CD4-positive, alpha-beta T cell treated with Interleukin-1 beta for 1 hour (primary cell): ENCODE measurements around the gene AGBL2.
A peak's percentile ranks its signal among the peaks of the same experiment; 100 is the strongest.
"Not testable (repeated sequence)": the region's sequence is repeated elsewhere in the genome, so short reads cannot be mapped to it uniquely, and the experiment has no call there.

Experiments used
- DNase-seq, 2 donors: peaks; one replicate each; pipeline ENCODE4 v3.0.0-alpha.2; 2020 to 2022

AGBL2 gene

GRCh38 chr11:47688111-47688510 lies 27.1 kb downstream of the AGBL2 start:
- DNase-seq: no peak

- not testable (repeated sequence) for DNase-seq
Observed at GRCh38 chr11:47686704-47687103, 28.5 kb downstream of the AGBL2 start.

GRCh38 chr11:47686151-47686550 lies 29.0 kb downstream of the AGBL2 start:
- no peak for DNase-seq

- no peak for DNase-seq
Observed at GRCh38 chr11:47675851-47676250, 39.3 kb downstream of the AGBL2 start.

GRCh38 chr11:47672283-47672730 lies 42.9 kb downstream of the AGBL2 start:
- DNase-seq: no peak

GRCh38 chr11:47669856-47670255 lies 45.3 kb downstream of the AGBL2 start:
- no peak for DNase-seq

GRCh38 chr11:47668665-47669064 lies 46.5 kb downstream of the AGBL2 start:
- DNase-seq: no peak

- DNase-seq: no peak
Observed at GRCh38 chr11:47667555-47667954, 47.6 kb downstream of the AGBL2 start.

- DNase-seq: no peak
Observed at GRCh38 chr11:47667135-47667534, 48.0 kb downstream of the AGBL2 start.

GRCh38 chr11:47664936-47665335 lies 50.2 kb downstream of the AGBL2 start:
- not testable (repeated sequence) for DNase-seq

- DNase-seq: no peak
Observed at GRCh38 chr11:47661245-47661644, 53.9 kb downstream of the AGBL2 start.

GRCh38 chr11:47659276-47659675 lies 55.9 kb downstream of the AGBL2 start:
- DNase-seq: no peak

GRCh38 chr11:47656260-47656885 lies 58.8 kb downstream of the AGBL2 start:
- no peak for DNase-seq

GRCh38 chr11:47651818-47652469 lies 63.2 kb downstream of the AGBL2 start:
- no peak for DNase-seq

GRCh38 chr11:47649276-47649675 lies 65.9 kb downstream of the AGBL2 start:
- no peak for DNase-seq

- DNase-seq: no peak
Observed at GRCh38 chr11:47646019-47646418, 69.2 kb downstream of the AGBL2 start.

- no peak for DNase-seq
Observed at GRCh38 chr11:47645500-47645899, 69.7 kb downstream of the AGBL2 start.

GRCh38 chr11:47642099-47642855 lies 72.9 kb downstream of the AGBL2 start, which contains the start of gene MTCH2:
TSS of gene MTCH2 (minus strand) at chr11:47642559. CDS start at chr11:47642465, 94 bp downstream.
- DNase-seq: peak; percentile 96 to 97

- peak in 1 of 2 donors; percentile 0 for DNase-seq
Observed at GRCh38 chr11:47641600-47642098, 73.5 kb downstream of the AGBL2 start.

- DNase-seq: not testable (repeated sequence)
Observed at GRCh38 chr11:47640506-47640905, 74.7 kb downstream of the AGBL2 start.

GRCh38 chr11:47636331-47636730 lies 78.8 kb downstream of the AGBL2 start:
- not testable (repeated sequence) for DNase-seq

- no peak for DNase-seq
Observed at GRCh38 chr11:47631473-47631872, 83.7 kb downstream of the AGBL2 start.

- DNase-seq: no peak
Observed at GRCh38 chr11:47628026-47628425, 87.1 kb downstream of the AGBL2 start.

- no peak for DNase-seq
Observed at GRCh38 chr11:47626234-47626633, 88.9 kb downstream of the AGBL2 start.
